HUES64 (cell line): ENCODE results near the gene LZTR1.
A peak's percentile ranks its signal among the peaks of the same experiment; 100 is the strongest.

Source experiments
- H3K27ac ChIP-seq: 2 replicates; pipeline ENCODE4 v1.7.0; 2013; ENCODE audit warnings: low read depth, low read length, inconsistent platforms
- H3K27me3 ChIP-seq: 2 replicates; pipeline ENCODE4 v1.6.1; 2013; ENCODE audit warnings: mild to moderate bottlenecking, low read length; ENCODE audit not compliant: insufficient read depth
- H3K36me3 ChIP-seq: 2 replicates; pipeline ENCODE4 v1.6.1; 2013; ENCODE audit warnings: mild to moderate bottlenecking, low read length; ENCODE audit not compliant: insufficient read depth
- H3K4me1 ChIP-seq: 2 replicates; pipeline ENCODE4 v1.6.1; 2013; ENCODE audit warnings: mild to moderate bottlenecking, low read length, moderate library complexity; ENCODE audit not compliant: insufficient read depth
- H3K4me3 ChIP-seq: 2 replicates; pipeline ENCODE4 v1.5.1; 2013; ENCODE audit warnings: mild to moderate bottlenecking, low read length, moderate library complexity
- H3K9ac ChIP-seq: 2 replicates; pipeline ENCODE4 v1.6.1; 2013; ENCODE audit warnings: mild to moderate bottlenecking, low read depth, low read length
- H3K9me3 ChIP-seq: 2 replicates; pipeline ENCODE4 v1.6.1; 2013; ENCODE audit warnings: low read depth, low read length; ENCODE audit not compliant: insufficient read depth
- WGBS: fragments of 150-250, 120-280 bp; methylation state at CpG from one replicate; pipeline ENCODE4 v1.1.7; 2013; ENCODE audit warnings: missing lambda C conversion rate; 5-methylcytosine and 5-hydroxymethylcytosine counted together

Gene LZTR1

DNA sequence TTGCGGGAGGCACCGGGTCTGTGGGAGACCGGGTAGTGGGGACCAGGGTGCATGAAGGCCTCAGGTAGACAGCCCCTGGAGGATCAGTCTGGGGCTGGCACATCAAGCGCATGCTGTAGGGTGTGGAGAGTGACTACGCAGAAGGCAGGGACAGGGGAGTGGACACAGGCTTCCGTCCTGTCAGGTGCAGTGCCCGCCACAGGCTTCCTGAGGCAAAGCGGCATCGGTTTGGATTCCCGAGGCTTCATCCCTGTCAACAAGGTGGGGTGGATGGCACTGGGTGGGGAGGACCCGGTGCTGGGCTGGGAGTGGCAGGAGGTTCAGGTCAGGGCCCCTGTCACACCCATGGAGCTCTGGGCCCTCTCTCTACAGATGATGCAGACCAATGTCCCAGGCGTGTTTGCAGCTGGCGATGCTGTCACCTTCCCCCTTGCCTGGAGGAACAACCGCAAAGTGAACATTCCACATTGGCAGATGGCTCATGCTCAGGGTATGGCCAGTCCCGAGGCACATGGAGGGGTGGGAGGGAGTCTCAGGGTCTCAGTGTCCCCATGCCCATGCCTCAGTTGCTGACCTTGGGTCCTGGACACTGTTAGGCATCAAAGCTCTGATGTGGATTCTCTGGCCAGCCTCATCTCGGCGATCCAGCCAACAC, 4.5 kb upstream of the LZTR1 start:
- whole genome bisulfite sequencing: 90% methylated on average over 17 of the region's 17 CpGs
- H3K9ac ChIP-seq: no peak overlapping the region

DNA sequence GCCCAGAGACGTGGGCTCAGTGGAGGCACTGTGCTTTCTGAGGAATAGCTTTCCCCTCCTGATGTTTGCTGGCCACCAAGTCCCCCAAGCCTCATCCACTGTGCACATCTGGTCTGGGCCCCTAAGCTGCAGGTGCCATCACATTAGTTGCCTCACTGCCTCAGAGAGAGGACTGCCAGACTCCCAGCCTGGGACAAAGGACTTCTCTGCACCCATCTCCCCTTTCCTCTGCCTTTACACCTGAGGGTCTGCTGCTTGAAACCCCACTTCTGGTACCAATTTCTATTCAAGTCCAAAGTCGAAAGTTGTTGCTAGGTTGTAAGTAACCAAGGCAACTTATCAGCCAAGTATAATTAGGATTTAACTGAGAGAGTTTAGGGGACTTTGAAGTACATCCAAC, 3.7 kb upstream of the LZTR1 start:
- peaks cover 17% of the 10 kb centered on the region for H3K27me3 ChIP-seq
- H3K9ac ChIP-seq: no peak overlapping the region
- no peak overlapping the region for H3K4me3 ChIP-seq
- 90% methylated on average over 2 of the region's 2 CpGs for WGBS
- H3K9me3 ChIP-seq: peaks cover 9% of the 10 kb centered on the region
- H3K4me1 ChIP-seq: peaks cover 14% of the 10 kb centered on the region
- H3K36me3 ChIP-seq: no peaks in the 10 kb centered on the region
- H3K27ac ChIP-seq: no peak overlapping the region

More for the DNA sequence above, 4.5 kb upstream of the LZTR1 start:
- Histone ChIP-seq H3K9me3 (peaks cover 9% of the 10 kb centered on the region), H3K4me3 (no peak overlapping the region), H3K4me1 (peaks cover 14% of the 10 kb centered on the region), H3K27me3 (peaks cover 14% of the 10 kb centered on the region), H3K36me3 (no peaks in the 10 kb centered on the region), H3K27ac (no peak overlapping the region)

DNA sequence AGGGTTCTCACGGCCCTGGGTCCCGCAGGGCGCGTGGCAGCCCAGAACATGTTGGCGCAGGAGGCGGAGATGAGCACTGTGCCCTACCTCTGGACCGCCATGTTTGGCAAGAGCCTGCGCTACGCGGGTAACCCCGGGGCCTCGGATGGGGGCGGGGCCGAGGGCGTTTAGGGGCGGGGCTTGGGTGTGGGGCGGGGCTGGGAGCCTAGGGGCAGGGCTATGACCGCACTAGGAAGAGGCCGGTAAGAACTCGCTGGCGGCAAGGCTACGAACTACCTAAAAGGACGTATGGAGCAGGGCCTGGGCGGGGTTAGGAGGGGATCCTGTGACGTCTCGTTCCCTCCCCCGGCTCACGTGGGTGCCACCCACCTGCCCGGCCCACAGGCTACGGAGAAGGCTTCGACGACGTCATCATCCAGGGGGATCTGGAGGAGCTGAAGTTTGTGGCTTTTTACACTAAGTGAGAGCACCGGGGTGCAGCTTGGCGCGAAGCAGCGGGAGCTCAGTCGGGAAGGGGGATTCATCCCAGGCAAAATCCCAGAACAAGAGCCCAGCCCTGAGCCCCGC, 2.8 kb upstream of the LZTR1 start:
- Histone ChIP-seq H3K9me3 (peaks cover 9% of the 10 kb centered on the region), H3K27me3 (peaks cover 17% of the 10 kb centered on the region), H3K9ac (peak overlapping the region; percentile 45), H3K36me3 (peaks cover 5% of the 10 kb centered on the region; the same call in 1 of the 2 replicates), H3K4me1 (peaks cover 14% of the 10 kb centered on the region), H3K4me3 (peak overlapping the region; percentile 52), H3K27ac (peak overlapping the region; percentile 46; the same call in 1 of the 2 replicates)
- 16% methylated on average over 39 of the region's 39 CpGs for WGBS

DNA sequence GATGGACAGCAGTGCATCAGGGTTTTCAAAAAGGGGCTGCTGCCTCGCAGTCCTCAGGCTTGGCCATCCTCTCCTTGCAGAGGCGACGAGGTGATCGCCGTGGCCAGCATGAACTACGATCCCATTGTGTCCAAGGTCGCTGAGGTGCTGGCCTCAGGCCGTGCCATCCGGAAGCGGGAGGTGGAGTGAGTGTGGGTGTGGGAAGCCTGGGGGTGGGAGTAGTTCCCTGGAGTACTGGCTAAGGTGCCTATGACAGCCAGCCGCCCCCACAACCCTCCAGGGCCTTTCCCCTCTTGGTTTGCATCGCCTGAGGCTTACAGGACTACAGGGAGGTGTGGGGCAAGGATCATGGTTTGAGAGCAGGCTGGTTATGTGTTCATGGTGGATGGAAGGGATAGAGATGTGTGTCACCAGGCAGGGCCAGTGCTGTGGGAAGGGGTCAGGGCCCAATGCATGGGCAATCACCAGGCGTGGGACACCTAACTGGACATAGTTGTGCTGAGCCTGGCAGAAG, 2.1 kb upstream of the LZTR1 start:
- 59% methylated on average over 13 of the region's 13 CpGs for WGBS
- peak overlapping the region; percentile 17; the same call in 1 of the 2 replicates for H3K9ac ChIP-seq
- H3K27me3 ChIP-seq: peaks cover 17% of the 10 kb centered on the region
- peaks cover 5% of the 10 kb centered on the region; the same call in 1 of the 2 replicates for H3K36me3 ChIP-seq
- no peak overlapping the region; the same call in 1 of the 2 replicates for H3K27ac ChIP-seq
- peak overlapping the region; percentile 52 for H3K4me3 ChIP-seq
- H3K9me3 ChIP-seq: peaks cover 9% of the 10 kb centered on the region
- peaks cover 14% of the 10 kb centered on the region for H3K4me1 ChIP-seq

DNA sequence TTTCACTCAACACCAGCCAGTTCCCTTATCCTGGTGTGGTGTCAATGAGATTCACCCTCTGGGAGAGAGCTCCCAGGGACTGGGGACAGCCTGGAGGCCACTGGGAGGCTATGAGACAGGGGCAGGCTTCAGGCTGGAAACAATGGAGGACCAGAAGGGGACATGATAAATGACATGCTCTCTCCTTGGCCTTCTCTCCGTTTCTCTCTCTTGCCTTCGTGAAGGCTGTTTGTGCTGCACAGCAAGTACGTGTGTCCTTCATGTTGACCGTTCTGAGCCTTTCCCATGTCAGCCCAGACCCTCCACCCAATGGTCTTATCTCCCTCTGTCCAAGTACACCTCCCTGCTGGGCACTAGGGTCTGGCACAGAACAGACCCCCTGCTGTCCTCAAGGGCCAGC, 1.6 kb upstream of the LZTR1 start:
- WGBS: 93% methylated on average over 4 of the region's 4 CpGs
- Histone ChIP-seq H3K27ac (no peak overlapping the region), H3K4me3 (no peak overlapping the region), H3K4me1 (peaks cover 14% of the 10 kb centered on the region), H3K36me3 (peaks cover 9% of the 10 kb centered on the region; the same call in 1 of the 2 replicates), H3K27me3 (peaks cover 17% of the 10 kb centered on the region), H3K9me3 (peaks cover 9% of the 10 kb centered on the region), H3K9ac (no peak overlapping the region)

DNA sequence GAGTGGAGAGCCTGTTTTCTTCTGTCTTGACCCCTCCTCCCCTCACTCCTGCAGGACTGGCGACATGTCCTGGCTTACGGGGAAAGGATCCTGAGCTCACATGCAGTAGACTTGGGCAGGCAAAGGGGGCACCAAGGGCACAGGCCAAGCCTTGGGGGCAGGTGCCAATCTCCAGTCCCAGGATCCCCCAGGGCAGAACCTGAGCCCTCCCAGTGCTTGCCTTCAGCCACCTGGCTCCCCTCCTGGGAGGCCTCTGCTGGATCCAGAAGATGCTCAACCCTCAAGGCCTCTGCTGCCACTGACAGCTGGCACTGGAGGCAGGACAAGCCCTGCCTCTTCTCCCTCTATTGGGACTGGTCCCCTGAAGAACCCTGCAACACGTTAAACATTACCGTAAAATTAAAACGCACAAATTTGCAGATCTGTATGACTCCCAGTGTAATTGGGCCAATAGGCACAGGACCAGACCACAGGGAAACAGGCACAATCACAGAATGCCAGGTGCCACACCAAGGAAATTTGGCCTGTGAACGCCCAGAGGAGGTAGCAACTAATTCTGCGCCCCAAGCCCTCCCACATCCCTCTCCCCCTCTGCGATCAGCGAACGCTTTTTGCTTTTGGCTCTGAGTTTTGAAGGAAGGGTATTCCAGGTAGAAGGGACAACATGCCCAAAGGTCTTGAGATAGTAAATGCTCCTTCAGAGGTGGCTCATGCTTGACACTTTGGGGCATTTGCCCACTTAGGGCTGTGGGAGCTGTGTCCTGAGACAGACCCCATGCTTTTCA, 967 bp upstream of the LZTR1 start:
- peaks cover 14% of the 10 kb centered on the region for H3K4me1 ChIP-seq
- H3K27ac ChIP-seq: peak overlapping the region; percentile 78
- 80% methylated on average over 10 of the region's 10 CpGs for WGBS
- H3K9ac ChIP-seq: peak overlapping the region; percentile 91
- peaks cover 17% of the 10 kb centered on the region for H3K27me3 ChIP-seq
- H3K4me3 ChIP-seq: peak overlapping the region; percentile 75
- peaks cover 9% of the 10 kb centered on the region for H3K9me3 ChIP-seq
- H3K36me3 ChIP-seq: peaks cover 15% of the 10 kb centered on the region; the same call in 1 of the 2 replicates

DNA sequence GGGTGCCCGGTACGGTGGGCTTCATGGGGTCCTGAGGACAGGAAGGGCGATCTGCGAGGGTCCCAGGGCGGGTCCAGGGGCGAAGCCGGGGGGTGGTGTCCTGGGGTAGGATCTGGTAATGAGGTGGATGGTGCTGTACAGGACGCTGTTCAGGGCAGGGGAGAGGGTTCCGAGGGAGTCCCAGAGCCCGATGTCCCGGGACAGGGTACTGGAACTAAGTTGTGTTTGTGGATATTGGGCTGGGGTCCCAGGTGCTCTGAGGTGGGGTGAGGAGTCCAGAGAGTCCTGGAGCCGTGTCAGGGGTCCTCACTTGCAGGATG, 426 bp downstream of the LZTR1 start:
- peaks cover 14% of the 10 kb centered on the region for H3K4me1 ChIP-seq
- peak overlapping the region; percentile 75 for H3K4me3 ChIP-seq
- H3K36me3 ChIP-seq: peaks cover 25% of the 10 kb centered on the region
- H3K9me3 ChIP-seq: peaks cover 9% of the 10 kb centered on the region
- H3K27ac ChIP-seq: peak overlapping the region; percentile 15; the same call in 1 of the 2 replicates
- 4% methylated on average over 12 of the region's 12 CpGs for WGBS
- peak overlapping the region; percentile 91 for H3K9ac ChIP-seq
- H3K27me3 ChIP-seq: peaks cover 17% of the 10 kb centered on the region

DNA sequence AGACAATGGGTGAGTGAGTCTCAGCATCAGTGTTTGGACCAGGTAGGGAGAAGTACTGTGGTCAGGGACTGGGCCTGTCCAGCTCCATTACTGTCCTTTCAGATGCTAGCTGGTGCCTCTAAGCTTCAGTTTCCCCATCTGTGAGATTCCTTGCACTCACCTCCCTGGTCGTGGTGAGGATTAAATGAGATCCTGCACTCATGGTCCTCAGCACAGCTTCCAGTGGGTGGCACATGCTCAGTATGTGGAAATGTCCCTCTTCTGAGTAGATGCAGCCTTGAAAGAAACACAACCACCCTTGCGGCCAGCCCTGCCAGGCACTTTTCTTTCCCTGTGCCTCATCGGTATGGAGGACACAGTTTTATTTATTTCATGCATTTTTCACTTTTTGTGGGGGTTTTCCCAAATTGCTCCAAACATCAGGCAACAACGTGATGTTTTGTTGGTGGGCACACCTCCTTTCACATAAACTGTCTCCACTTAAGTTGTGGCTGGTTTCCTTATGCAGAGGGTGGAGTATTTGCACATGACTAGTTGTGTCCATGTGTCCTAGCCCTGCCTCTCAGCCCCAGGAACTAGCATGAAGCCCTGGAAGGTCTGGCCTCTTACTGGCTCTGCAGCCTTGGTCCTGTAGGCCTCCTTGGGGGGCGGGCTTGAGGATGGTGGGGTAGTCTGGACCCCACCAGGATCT, 1.1 kb downstream of the LZTR1 start:
- H3K4me3 ChIP-seq: peak overlapping the region; percentile 75
- H3K9ac ChIP-seq: peak overlapping the region; percentile 91
- H3K9me3 ChIP-seq: peaks cover 8% of the 10 kb centered on the region
- peaks cover 17% of the 10 kb centered on the region for H3K27me3 ChIP-seq
- WGBS: 91% methylated on average over 4 of the region's 5 CpGs
- peaks cover 14% of the 10 kb centered on the region for H3K4me1 ChIP-seq
- H3K27ac ChIP-seq: no peak overlapping the region
- peaks cover 31% of the 10 kb centered on the region for H3K36me3 ChIP-seq

DNA sequence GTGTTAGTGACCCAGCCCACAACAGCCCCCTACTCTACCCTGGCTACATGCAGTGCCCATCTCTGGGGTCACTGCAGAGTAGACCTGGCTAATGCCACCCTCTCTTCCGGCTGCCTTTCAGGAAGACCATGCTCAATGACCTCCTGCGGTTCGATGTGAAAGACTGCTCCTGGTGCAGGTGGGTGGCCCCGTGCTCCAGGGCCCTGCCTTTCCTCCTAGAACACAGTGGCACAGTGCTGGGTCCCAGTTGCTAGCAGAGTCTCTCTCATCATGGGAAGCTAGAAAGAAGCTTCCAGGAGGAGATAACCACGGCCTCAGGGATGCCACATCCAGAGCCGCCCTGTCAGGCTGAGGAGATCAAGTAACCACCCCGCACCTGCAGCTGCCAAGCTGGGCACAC, 3.6 kb downstream of the LZTR1 start:
- Histone ChIP-seq H3K4me1 (peaks cover 4% of the 10 kb centered on the region), H3K27me3 (peaks cover 6% of the 10 kb centered on the region; the same call in 1 of the 2 replicates), H3K4me3 (no peak overlapping the region), H3K9me3 (no peaks in the 10 kb centered on the region), H3K27ac (no peak overlapping the region), H3K9ac (no peak overlapping the region), H3K36me3 (peaks cover 40% of the 10 kb centered on the region)
- WGBS: 96% methylated on average over 7 of the region's 7 CpGs

DNA sequence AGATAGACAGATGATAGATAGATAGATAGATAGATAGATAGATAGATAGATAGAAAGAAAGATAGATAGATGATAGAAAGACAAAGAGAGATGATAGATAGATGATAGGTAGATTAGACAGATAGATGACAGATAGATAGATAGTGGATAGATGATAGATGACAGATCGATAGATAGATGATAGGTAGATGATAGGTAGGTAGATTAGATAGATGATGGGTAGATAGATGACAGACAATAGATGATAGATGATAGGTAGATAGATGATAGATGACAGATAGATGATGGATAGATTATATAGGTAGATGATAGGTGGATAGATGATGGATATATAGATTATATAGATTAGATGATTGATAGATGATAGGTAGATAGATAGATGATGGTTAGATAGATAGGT, 4.3 kb downstream of the LZTR1 start:
- peaks cover 6% of the 10 kb centered on the region; the same call in 1 of the 2 replicates for H3K27me3 ChIP-seq
- H3K36me3 ChIP-seq: peaks cover 41% of the 10 kb centered on the region
- 92% methylated on average over 1 of the region's 1 CpG for WGBS

More for the DNA sequence above, 4.3 kb downstream of the LZTR1 start:
- Histone ChIP-seq H3K9me3 (no peaks in the 10 kb centered on the region), H3K27ac (no peak overlapping the region), H3K4me3 (no peak overlapping the region), H3K9ac (no peak overlapping the region), H3K4me1 (peaks cover 2% of the 10 kb centered on the region)
